ENCODE data around the gene TFAM.

- no peak for TF ChIP-seq CTCF (IDR thresholded peaks at IDR 0.05; ENCODE audit: low read depth, low read length, missing input control)
- TF ChIP-seq FOXA2 (IDR thresholded peaks at IDR 0.05), result no peak
- no peak for TF ChIP-seq JUND (IDR thresholded peaks at IDR 0.05)
- TF ChIP-seq TAF1 (conservative IDR thresholded peaks at IDR 0.05), result no peak
- TF ChIP-seq YY1 (IDR thresholded peaks at IDR 0.05), result no peak
- TF ChIP-seq RAD21 (IDR thresholded peaks at IDR 0.05), result no peak
- TF ChIP-seq NR2F2 (IDR thresholded peaks at IDR 0.05), result no peak
- no peak for TF ChIP-seq HNF4A (conservative IDR thresholded peaks at IDR 0.05)
- TF ChIP-seq, protein P1, sequence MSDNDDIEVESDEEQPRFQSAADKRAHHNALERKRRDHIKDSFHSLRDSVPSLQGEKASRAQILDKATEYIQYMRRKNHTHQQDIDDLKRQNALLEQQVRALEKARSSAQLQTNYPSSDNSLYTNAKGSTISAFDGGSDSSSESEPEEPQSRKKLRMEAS (IDR thresholded peaks at IDR 0.05), result no peak
- TF ChIP-seq SP1 (IDR thresholded peaks at IDR 0.05), result no peak
- TF ChIP-seq, protein P2, sequence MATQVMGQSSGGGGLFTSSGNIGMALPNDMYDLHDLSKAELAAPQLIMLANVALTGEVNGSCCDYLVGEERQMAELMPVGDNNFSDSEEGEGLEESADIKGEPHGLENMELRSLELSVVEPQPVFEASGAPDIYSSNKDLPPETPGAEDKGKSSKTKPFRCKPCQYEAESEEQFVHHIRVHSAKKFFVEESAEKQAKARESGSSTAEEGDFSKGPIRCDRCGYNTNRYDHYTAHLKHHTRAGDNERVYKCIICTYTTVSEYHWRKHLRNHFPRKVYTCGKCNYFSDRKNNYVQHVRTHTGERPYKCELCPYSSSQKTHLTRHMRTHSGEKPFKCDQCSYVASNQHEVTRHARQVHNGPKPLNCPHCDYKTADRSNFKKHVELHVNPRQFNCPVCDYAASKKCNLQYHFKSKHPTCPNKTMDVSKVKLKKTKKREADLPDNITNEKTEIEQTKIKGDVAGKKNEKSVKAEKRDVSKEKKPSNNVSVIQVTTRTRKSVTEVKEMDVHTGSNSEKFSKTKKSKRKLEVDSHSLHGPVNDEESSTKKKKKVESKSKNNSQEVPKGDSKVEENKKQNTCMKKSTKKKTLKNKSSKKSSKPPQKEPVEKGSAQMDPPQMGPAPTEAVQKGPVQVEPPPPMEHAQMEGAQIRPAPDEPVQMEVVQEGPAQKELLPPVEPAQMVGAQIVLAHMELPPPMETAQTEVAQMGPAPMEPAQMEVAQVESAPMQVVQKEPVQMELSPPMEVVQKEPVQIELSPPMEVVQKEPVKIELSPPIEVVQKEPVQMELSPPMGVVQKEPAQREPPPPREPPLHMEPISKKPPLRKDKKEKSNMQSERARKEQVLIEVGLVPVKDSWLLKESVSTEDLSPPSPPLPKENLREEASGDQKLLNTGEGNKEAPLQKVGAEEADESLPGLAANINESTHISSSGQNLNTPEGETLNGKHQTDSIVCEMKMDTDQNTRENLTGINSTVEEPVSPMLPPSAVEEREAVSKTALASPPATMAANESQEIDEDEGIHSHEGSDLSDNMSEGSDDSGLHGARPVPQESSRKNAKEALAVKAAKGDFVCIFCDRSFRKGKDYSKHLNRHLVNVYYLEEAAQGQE (IDR thresholded peaks at IDR 0.05), result no peak
- TF ChIP-seq EGR1 (IDR thresholded peaks at IDR 0.05; ENCODE audit: low read depth in 2 of 2), result no peak
- no peak for TF ChIP-seq GABPA (IDR thresholded peaks at IDR 0.05 in 1 of 2, conservative IDR thresholded peaks at IDR 0.05 in 1 of 2)
- TF ChIP-seq, protein P3, sequence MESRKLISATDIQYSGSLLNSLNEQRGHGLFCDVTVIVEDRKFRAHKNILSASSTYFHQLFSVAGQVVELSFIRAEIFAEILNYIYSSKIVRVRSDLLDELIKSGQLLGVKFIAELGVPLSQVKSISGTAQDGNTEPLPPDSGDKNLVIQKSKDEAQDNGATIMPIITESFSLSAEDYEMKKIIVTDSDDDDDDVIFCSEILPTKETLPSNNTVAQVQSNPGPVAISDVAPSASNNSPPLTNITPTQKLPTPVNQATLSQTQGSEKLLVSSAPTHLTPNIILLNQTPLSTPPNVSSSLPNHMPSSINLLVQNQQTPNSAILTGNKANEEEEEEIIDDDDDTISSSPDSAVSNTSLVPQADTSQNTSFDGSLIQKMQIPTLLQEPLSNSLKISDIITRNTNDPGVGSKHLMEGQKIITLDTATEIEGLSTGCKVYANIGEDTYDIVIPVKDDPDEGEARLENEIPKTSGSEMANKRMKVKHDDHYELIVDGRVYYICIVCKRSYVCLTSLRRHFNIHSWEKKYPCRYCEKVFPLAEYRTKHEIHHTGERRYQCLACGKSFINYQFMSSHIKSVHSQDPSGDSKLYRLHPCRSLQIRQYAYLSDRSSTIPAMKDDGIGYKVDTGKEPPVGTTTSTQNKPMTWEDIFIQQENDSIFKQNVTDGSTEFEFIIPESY (IDR thresholded peaks at IDR 0.05), result no peak
These were observed 12.4 kb upstream of the TFAM start for GRCh38 chr10:58372607-58373441.

Measured in liver (tissue), 3 donors.